WTC11 (cell line): ENCODE data around the gene SENP3. TPM values are rescaled to one million over a fixed set of nuclear protein-coding genes. Genes with fewer than 3 reads are reported as not detected.

Experiments
- ATAC-seq: fragments of 200-7000 bp; cut with Tn5 transposase; 2 replicates; pipeline ENCODE4 v1.10.0; 2021; ENCODE audit warnings: mild to moderate bottlenecking, moderate library complexity
- CTCF ChIA-PET: fragments of 300-600 bp; sonication (Branson Sonifier 250); formaldehyde crosslinking; loops from one replicate; lab custom pipeline; 2021; ENCODE audit warnings: antibody characterized with exemption; lab: Charles Lee
- POLR2A ChIA-PET: fragments of 350-600 bp; sonication (Branson Sonifier 250); formaldehyde crosslinking; loops from one replicate; lab custom pipeline; 2021; ENCODE audit warnings: antibody characterized with exemption; lab: Charles Lee
- DNase-seq: peaks from one replicate; pipeline ENCODE4 v3.0.0; 2021; ENCODE audit warnings: low spot score
- H3K27ac Mint-ChIP-seq: 2 replicates; pipeline ENCODE4 v1.8.0; 2021; ENCODE audit warnings: mixed read lengths
- H3K27me3 Mint-ChIP-seq: 2 replicates; pipeline ENCODE4 v1.8.0; 2021; ENCODE audit warnings: low read depth, mild to moderate bottlenecking, moderate library complexity, mixed read lengths
- H3K36me3 Mint-ChIP-seq: 2 replicates; pipeline ENCODE4 v1.8.0; 2021; ENCODE audit warnings: mixed read lengths
- H3K4me1 Mint-ChIP-seq: 2 replicates; pipeline ENCODE4 v1.8.0; 2022; ENCODE audit warnings: mixed read lengths
- H3K4me3 Mint-ChIP-seq: 2 replicates; pipeline ENCODE4 v1.8.0; 2021; ENCODE audit warnings: mild to moderate bottlenecking, moderate library complexity, mixed read lengths
- H3K9me3 Mint-ChIP-seq: 2 replicates; pipeline ENCODE4 v1.8.0; 2021; ENCODE audit warnings: mixed read lengths
- ARID4B ChIP-seq: sonication (generic); formaldehyde crosslinking; IDR thresholded peaks from 2 replicates; pipeline ENCODE4 v1.8.0; 2023; ENCODE audit warnings: missing genetic modification reagents, mild to moderate bottlenecking, borderline replicate concordance
- ATF2 ChIP-seq: sonication (generic); formaldehyde crosslinking; IDR thresholded peaks from 2 replicates; pipeline ENCODE4 v1.8.1; 2022; ENCODE audit warnings: low read depth, missing genetic modification reagents, borderline replicate concordance
- CBFB ChIP-seq: sonication (generic); formaldehyde crosslinking; IDR thresholded peaks from 2 replicates; pipeline ENCODE4 v1.8.1; 2022; ENCODE audit warnings: mild to moderate bottlenecking, low read depth, missing genetic modification reagents
- CTCF ChIP-seq: fragments of 200-600 bp; IDR thresholded peaks from 2 replicates; pipeline ENCODE4 v1.8.0; 2022; ENCODE audit warnings: antibody characterized with exemption
- ESRRA ChIP-seq: sonication (generic); formaldehyde crosslinking; IDR thresholded peaks from 2 replicates; pipeline ENCODE4 v1.8.1; 2022; ENCODE audit warnings: mild to moderate bottlenecking, missing genetic modification reagents, borderline replicate concordance
- FOXK1 ChIP-seq: sonication (generic); formaldehyde crosslinking; IDR thresholded peaks from 2 replicates; pipeline ENCODE4 v1.8.0; 2022; ENCODE audit warnings: mild to moderate bottlenecking, moderate library complexity, missing genetic modification reagents
- KAT7 ChIP-seq: sonication (generic); formaldehyde crosslinking; IDR thresholded peaks from 2 replicates; pipeline ENCODE4 v1.8.1; 2023; ENCODE audit warnings: missing genetic modification reagents, mild to moderate bottlenecking, borderline replicate concordance
- MLX ChIP-seq: sonication (generic); formaldehyde crosslinking; IDR thresholded peaks from 2 replicates; pipeline ENCODE4 v1.8.1; 2023; ENCODE audit warnings: mild to moderate bottlenecking, missing genetic modification reagents, moderate library complexity
- MYBL2 ChIP-seq: sonication (generic); formaldehyde crosslinking; IDR thresholded peaks from 2 replicates; pipeline ENCODE4 v1.8.1; 2023; ENCODE audit warnings: mild to moderate bottlenecking, moderate library complexity, missing genetic modification reagents
- NFATC4 ChIP-seq: fragments of 250-450 bp; sonication (Bioruptor Pico); IDR thresholded peaks from 2 replicates; pipeline ENCODE4 v1.9.0; 2021; ENCODE audit warnings: mild to moderate bottlenecking
- NR1H2 ChIP-seq: sonication (generic); formaldehyde crosslinking; IDR thresholded peaks from 2 replicates; pipeline ENCODE4 v1.9.0; 2021; ENCODE audit warnings: mild to moderate bottlenecking, moderate library complexity, missing genetic modification reagents
- NR3C1 ChIP-seq: sonication (generic); formaldehyde crosslinking; conservative IDR thresholded peaks from 2 replicates; pipeline ENCODE4 v1.8.1; 2023; ENCODE audit warnings: low read depth, mild to moderate bottlenecking, missing genetic modification reagents
- SMAD3 ChIP-seq: sonication (generic); formaldehyde crosslinking; IDR thresholded peaks from 2 replicates; pipeline ENCODE4 v1.8.0; 2022; ENCODE audit warnings: missing genetic modification reagents, mild to moderate bottlenecking, borderline replicate concordance
- SMAD4 ChIP-seq: sonication (generic); formaldehyde crosslinking; IDR thresholded peaks from 2 replicates; pipeline ENCODE4 v1.8.0; 2022; ENCODE audit warnings: mild to moderate bottlenecking, missing genetic modification reagents
- ZMAT4 ChIP-seq: fragments of 250-450 bp; sonication (Bioruptor Pico); IDR thresholded peaks from 2 replicates; pipeline ENCODE4 v1.9.0; 2021; ENCODE audit warnings: mild to moderate bottlenecking
- ZNF396 ChIP-seq: fragments of 250-450 bp; sonication (Bioruptor Pico); IDR thresholded peaks from 2 replicates; pipeline ENCODE4 v1.8.0; 2021; ENCODE audit warnings: mild to moderate bottlenecking, moderate library complexity, borderline replicate concordance
- ZNF512 ChIP-seq: sonication (generic); formaldehyde crosslinking; IDR thresholded peaks from 2 replicates; pipeline ENCODE4 v1.8.1; 2022; ENCODE audit warnings: missing genetic modification reagents, borderline replicate concordance
- total RNA-seq: library from RNA; stranded (reverse); gene quantifications from 3 replicates; pipeline ENCODE4 v1.2.3, GENCODE V29; 2021

The SENP3 gene
- total RNA-seq, 1 experiment from 2014 or later: 85.4 TPM

- Mint-ChIP-seq H3K27ac (peak overlapping the region; percentile 95), H3K4me1 (peaks cover 3% of the 10 kb centered on the region), H3K27me3 (peaks cover 24% of the 10 kb centered on the region), H3K36me3 (peaks cover 14% of the 10 kb centered on the region), H3K4me3 (no peak overlapping the region), H3K9me3 (peaks cover 35% of the 10 kb centered on the region)
- POLR2A ChIA-PET: interaction anchor here (1.0 kb wide), 1 partner anchor 37 kb away, joined by 5 read pairs; no protein-coding TSS in a partner anchor
- ATAC-seq: peak; percentile 100
- DNase-seq: peak; percentile 58
- TF ChIP-seq CBFB (CRISPR knock-in tag) (no peak), CTCF (peak; percentile 65), ZNF396 (0 out of 2 replicates have a peak, but pooled peaks have one; percentile 3)
- CTCF ChIA-PET: interaction anchor here (0.6 to 6.0 kb wide), 26 partner anchors 7 to 174 kb away, joined by 3 to 79 read pairs (median 4); partner anchors contain the start of genes FXR2, MPDU1, PLSCR3 and SENP3
These were observed 38.7 kb upstream of the SENP3 start for GRCh38 chr17:7523033-7523432.

GRCh38 chr17:7528842-7529241, 32.9 kb upstream of the SENP3 start:
- peaks cover 48% of the 10 kb centered on the region for H3K9me3 Mint-ChIP-seq
- H3K27me3 Mint-ChIP-seq: peaks cover 29% of the 10 kb centered on the region
- DNase-seq: no peak
- H3K4me1 Mint-ChIP-seq: no peaks in the 10 kb centered on the region
- ChIA-PET POLR2A (no interaction called here), CTCF (no interaction called here)
- TF ChIP-seq SMAD4 (CRISPR knock-in tag) (no peak), SMAD3 (CRISPR knock-in tag) (no peak)
- H3K4me3 Mint-ChIP-seq: no peak overlapping the region
- no peak for ATAC-seq
- H3K36me3 Mint-ChIP-seq: peaks cover 26% of the 10 kb centered on the region
- H3K27ac Mint-ChIP-seq: no peak overlapping the region

- no peaks in the 10 kb centered on the region for H3K4me1 Mint-ChIP-seq
- peaks cover 31% of the 10 kb centered on the region for H3K27me3 Mint-ChIP-seq
- DNase-seq: no peak
- no peak overlapping the region for H3K4me3 Mint-ChIP-seq
- no peak for ATAC-seq
- POLR2A ChIA-PET: no interaction called here
- peaks cover 50% of the 10 kb centered on the region for H3K9me3 Mint-ChIP-seq
- no peak overlapping the region for H3K27ac Mint-ChIP-seq
- CTCF ChIA-PET: no interaction called here
- peaks cover 26% of the 10 kb centered on the region for H3K36me3 Mint-ChIP-seq
- TF ChIP-seq MLX (CRISPR knock-in tag) (no peak), NR3C1 (CRISPR knock-in tag) (no peak), NFATC4 (no peak), NR1H2 (no peak), ZMAT4 (no peak), MYBL2 (CRISPR knock-in tag) (no peak), KAT7 (no peak), CTCF (no peak), ZNF512 (no peak), FOXK1 (no peak), ATF2 (CRISPR knock-in tag) (no peak), ARID4B (CRISPR knock-in tag) (no peak), ESRRA (CRISPR knock-in tag) (no peak)
These were observed 31.5 kb upstream of the SENP3 start for GRCh38 chr17:7530023-7530900.
